GM12872 (cell line): ENCODE data around the gene CREB3L2.

Experiments used
- TF ChIP-seq, protein P1 (sequence below): IDR thresholded peaks from 3 replicates; pipeline ENCODE4 v1.5.1; 2011; ENCODE audit warnings: low read depth, mild to moderate bottlenecking, low read length, moderate library complexity; ENCODE audit not compliant: insufficient read depth

CREB3L2 gene

DNA sequence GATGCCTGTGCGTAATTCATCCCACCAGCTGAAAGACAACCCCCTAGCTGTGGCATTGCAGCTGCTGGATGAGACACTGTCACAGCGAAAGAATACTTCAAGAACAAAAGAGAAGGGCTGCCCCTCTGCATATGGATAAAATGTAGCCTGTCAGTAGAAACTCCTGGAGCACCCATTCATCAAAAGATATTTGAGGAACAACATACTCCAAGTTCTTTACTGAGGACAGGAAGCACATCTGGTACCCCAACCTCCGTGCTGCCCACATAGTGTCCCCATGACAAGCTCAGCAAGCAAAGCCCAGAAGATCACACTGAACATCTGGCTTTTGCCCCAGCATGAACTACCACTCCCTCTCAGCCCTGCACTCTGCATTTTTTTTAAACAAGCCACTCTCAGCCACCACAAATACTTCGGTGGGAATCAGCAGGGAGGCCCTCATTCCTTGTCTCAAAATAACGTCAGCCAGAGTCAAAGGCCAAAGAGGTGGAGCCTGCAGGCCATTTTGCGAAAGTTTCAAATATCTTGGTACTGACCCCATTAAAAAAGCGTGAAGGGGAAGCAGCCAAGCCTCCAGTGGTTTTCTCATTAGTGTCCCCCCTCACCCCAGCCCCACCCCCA is 1.7 kb downstream of the CREB3L2 start:
- TF ChIP-seq, protein P1, sequence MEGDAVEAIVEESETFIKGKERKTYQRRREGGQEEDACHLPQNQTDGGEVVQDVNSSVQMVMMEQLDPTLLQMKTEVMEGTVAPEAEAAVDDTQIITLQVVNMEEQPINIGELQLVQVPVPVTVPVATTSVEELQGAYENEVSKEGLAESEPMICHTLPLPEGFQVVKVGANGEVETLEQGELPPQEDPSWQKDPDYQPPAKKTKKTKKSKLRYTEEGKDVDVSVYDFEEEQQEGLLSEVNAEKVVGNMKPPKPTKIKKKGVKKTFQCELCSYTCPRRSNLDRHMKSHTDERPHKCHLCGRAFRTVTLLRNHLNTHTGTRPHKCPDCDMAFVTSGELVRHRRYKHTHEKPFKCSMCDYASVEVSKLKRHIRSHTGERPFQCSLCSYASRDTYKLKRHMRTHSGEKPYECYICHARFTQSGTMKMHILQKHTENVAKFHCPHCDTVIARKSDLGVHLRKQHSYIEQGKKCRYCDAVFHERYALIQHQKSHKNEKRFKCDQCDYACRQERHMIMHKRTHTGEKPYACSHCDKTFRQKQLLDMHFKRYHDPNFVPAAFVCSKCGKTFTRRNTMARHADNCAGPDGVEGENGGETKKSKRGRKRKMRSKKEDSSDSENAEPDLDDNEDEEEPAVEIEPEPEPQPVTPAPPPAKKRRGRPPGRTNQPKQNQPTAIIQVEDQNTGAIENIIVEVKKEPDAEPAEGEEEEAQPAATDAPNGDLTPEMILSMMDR, result no peak

DNA sequence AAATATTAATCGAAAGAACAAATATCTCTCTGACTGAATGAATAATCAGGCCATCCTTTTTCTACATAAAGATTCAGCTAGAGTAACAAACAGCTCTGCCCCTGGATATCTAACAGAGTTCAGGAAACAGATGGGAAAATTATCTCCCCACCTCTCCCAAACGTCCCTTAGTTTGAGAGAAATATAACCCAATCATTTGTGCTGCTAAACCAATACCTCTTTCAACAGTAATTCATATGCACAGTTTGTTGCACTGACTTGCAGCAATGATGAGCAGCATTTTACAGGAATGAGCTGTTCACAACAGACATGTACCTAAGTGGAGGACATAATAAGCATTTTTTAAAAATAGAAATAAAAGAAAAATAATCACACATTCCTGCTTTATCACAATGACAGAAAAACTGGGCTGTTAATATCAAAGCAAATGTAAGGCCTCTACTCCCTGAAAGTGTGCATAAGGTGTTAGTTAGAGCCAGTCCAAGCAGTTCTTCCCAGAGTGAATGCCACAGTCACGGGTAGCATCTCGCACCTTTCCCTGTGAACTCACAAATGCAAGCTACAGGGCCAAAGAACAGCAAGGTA is 2.3 kb downstream of the CREB3L2 start:
- TF ChIP-seq, protein P1, result no peak

DNA sequence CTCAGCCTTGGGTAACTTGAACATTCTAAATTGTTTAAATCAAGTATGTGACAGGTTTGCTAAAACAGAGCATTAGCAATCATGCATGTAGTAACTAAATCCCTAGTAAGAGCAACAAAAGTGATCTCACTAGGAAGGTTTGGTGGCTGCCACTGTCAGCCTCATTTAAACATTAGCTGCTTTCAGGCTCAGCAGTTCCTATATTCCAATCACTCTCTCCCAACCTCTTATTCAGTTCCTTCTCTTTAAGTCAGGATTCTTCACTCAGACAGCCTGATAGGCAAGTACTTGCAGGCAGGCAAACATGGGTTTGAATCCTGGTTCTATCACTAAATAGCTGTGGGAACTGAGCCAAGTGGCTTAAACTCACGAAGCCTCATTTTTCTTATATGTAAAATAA is 3.6 kb downstream of the CREB3L2 start:
- TF ChIP-seq, protein P1, result no peak

DNA sequence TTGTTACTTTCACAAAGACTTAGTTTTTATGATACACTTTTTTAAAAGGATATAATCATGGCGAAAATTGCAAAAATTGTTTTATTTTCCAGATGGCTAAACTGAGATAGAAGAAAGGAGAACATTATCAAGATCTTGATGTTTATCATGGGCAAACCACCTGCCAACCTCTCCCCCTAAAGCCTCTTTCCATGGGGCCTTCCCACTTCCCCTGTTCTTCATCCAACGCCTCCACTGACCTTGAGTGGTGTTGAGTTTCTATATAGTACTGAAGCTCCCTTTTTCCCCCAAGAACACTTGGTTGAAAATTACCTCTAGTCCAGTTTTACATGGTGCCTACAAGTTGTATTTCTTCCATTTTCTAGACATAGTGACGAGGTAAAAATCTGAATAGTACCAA is 5.0 kb downstream of the CREB3L2 start:
- TF ChIP-seq, protein P1, result no peak

DNA sequence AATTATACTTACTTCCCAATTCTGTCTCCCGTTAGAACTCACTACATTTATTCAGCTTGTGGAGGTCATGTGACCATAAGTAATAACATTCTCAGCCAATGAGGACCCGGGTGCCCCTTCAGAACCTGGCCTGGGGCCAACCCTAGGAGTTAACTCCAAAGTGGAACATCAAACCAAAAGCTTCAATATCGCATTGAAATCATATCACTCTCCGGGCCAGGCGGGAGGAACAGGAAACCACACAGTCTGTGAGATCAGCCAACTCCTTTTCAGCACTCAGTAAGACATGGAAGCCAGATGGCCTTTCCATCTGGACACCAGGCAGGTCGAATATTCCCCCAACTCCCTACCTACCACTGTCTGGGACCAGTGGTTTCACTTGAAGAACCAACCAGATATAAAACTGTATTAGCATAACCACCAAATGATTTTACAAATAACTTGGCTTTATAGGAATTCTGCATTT is 5.5 kb downstream of the CREB3L2 start:
- TF ChIP-seq, protein P1, result no peak

DNA sequence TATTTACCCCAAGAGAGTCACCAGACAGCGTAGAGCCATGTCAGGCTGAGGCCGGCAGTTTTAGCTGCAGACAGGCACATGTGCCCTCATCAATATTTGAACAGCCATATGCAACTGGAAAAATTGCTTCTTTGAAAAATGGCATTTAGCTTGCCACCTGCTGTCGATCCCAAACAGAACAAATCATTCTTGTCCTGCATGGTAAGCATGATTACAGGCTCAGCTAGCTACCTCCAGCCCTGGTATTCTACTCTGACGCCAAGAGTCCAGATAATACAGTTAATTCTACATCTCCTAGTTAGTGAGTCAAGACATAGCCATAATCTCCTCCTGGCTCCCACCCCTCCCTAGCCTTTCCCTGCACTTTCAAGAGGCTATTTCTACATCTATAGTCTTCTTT is 7.7 kb downstream of the CREB3L2 start:
- TF ChIP-seq, protein P1, result no peak

DNA sequence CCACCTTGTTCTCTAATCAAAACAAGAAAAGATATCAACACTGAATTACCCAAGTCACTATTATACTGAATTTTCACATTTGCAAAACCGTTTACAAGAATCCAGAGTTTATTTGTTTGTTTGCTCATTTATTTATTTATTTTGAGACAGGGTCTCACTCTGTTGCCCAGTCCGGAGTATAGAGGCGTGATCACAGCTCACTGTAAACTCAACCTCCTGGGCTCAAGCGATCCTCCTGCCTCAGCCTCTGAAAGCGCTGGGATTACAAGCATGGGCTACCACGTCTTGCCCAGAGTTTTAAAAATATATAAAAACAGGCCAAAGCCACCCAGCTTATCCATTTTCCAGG is 8.5 kb downstream of the CREB3L2 start:
- TF ChIP-seq, protein P1, result no peak
